HEK293 (cell line): Measurements from ENCODE around the gene CORO2B.

Experiments
- EGR2 ChIP-seq: fragments of 450-650 bp; formaldehyde crosslinking; IDR thresholded peaks from 2 replicates; pipeline ENCODE4 v1.5.1; 2016; ENCODE audit warnings: low read depth, missing biosample characterization, missing genetic modification characterization
- GLIS2 ChIP-seq: fragments of 450-650 bp; formaldehyde crosslinking; IDR thresholded peaks from 2 replicates; pipeline ENCODE4 v1.5.1; 2016; ENCODE audit warnings: missing biosample characterization, missing genetic modification characterization
- KLF16 ChIP-seq: fragments of 450-650 bp; formaldehyde crosslinking; IDR thresholded peaks from 2 replicates; pipeline ENCODE4 v1.5.1; 2017; ENCODE audit warnings: missing biosample characterization, missing genetic modification characterization
- SALL2 ChIP-seq: fragments of 450-650 bp; formaldehyde crosslinking; IDR thresholded peaks from 2 replicates; pipeline ENCODE4 v1.5.0; 2017; ENCODE audit warnings: missing biosample characterization, mild to moderate bottlenecking, missing genetic modification characterization, borderline replicate concordance
- YY2 ChIP-seq: fragments of 450-650 bp; formaldehyde crosslinking; IDR thresholded peaks from 2 replicates; pipeline ENCODE4 v1.5.1; 2016; ENCODE audit warnings: missing biosample characterization, missing genetic modification characterization
- ZBTB48 ChIP-seq: fragments of 450-650 bp; formaldehyde crosslinking; IDR thresholded peaks from 2 replicates; pipeline ENCODE4 v1.5.1; 2016; ENCODE audit warnings: missing biosample characterization, missing genetic modification characterization
- ZFHX2 ChIP-seq: fragments of 450-650 bp; formaldehyde crosslinking; conservative IDR thresholded peaks from 2 replicates; pipeline ENCODE4 v1.5.1; 2016; ENCODE audit warnings: missing biosample characterization, missing genetic modification characterization
- ZNF19 ChIP-seq: fragments of 450-650 bp; formaldehyde crosslinking; IDR thresholded peaks from 2 replicates; pipeline ENCODE4; 2016; ENCODE audit warnings: missing biosample characterization, missing genetic modification characterization, low read depth
- ZNF248 ChIP-seq: fragments of 450-650 bp; formaldehyde crosslinking; IDR thresholded peaks from 2 replicates; pipeline ENCODE4 v1.5.1; 2017; ENCODE audit warnings: missing biosample characterization, missing genetic modification characterization
- ZNF350 ChIP-seq: fragments of 450-650 bp; formaldehyde crosslinking; IDR thresholded peaks from 2 replicates; pipeline ENCODE4 v1.5.0; 2017; ENCODE audit warnings: missing biosample characterization, mild to moderate bottlenecking, missing genetic modification characterization
- ZNF394 ChIP-seq: fragments of 450-650 bp; formaldehyde crosslinking; IDR thresholded peaks from 2 replicates; pipeline ENCODE4 v1.5.1; 2016; ENCODE audit warnings: missing biosample characterization, missing genetic modification characterization, mild to moderate bottlenecking, moderate library complexity, borderline replicate concordance
- ZNF514 ChIP-seq: fragments of 450-650 bp; formaldehyde crosslinking; IDR thresholded peaks from 2 replicates; pipeline ENCODE4 v1.5.1; 2016; ENCODE audit warnings: missing biosample characterization, missing genetic modification characterization
- ZNF529 ChIP-seq: fragments of 450-650 bp; formaldehyde crosslinking; IDR thresholded peaks from 2 replicates; pipeline ENCODE4 v1.5.1; 2017; ENCODE audit warnings: missing genetic modification characterization, missing biosample characterization; ENCODE audit not compliant: insufficient replicate concordance
- ZNF544 ChIP-seq: fragments of 450-650 bp; formaldehyde crosslinking; IDR thresholded peaks from 2 replicates; pipeline ENCODE4 v1.5.0; 2017; ENCODE audit warnings: missing biosample characterization, missing genetic modification characterization
- ZNF555 ChIP-seq: fragments of 450-650 bp; formaldehyde crosslinking; conservative IDR thresholded peaks from 2 replicates; pipeline ENCODE4 v1.5.1; 2017; ENCODE audit warnings: missing biosample characterization, mild to moderate bottlenecking, missing genetic modification characterization, inconsistent platforms
- ZNF626 ChIP-seq: fragments of 450-650 bp; sonication (Bioruptor Pico); formaldehyde crosslinking; IDR thresholded peaks from 2 replicates; pipeline ENCODE4 v1.5.1; 2018; ENCODE audit warnings: missing biosample characterization, missing genetic modification characterization, inconsistent platforms
- ZNF660 ChIP-seq: fragments of 450-650 bp; IDR thresholded peaks from 2 replicates; pipeline ENCODE4 v1.5.1; 2018; ENCODE audit warnings: missing biosample characterization, mild to moderate bottlenecking, missing genetic modification characterization
- ZNF664 ChIP-seq: fragments of 450-650 bp; formaldehyde crosslinking; IDR thresholded peaks from 2 replicates; pipeline ENCODE4 v1.5.1; 2016; ENCODE audit warnings: missing biosample characterization, missing genetic modification characterization
- ZNF785 ChIP-seq: fragments of 450-650 bp; formaldehyde crosslinking; IDR thresholded peaks from 2 replicates; pipeline ENCODE4 v1.5.1; 2016; ENCODE audit warnings: missing biosample characterization, missing genetic modification characterization
- TF ChIP-seq, protein P1 (sequence below): fragments of 450-650 bp; formaldehyde crosslinking; conservative IDR thresholded peaks from 2 replicates; pipeline ENCODE4 v1.5.1; 2016; ENCODE audit warnings: low read depth, missing biosample characterization, missing genetic modification characterization
- TF ChIP-seq, protein P2 (sequence below): fragments of 450-650 bp; formaldehyde crosslinking; IDR thresholded peaks from 2 replicates; pipeline ENCODE4 v1.5.1; 2016; ENCODE audit warnings: missing biosample characterization, missing genetic modification characterization
- TF ChIP-seq, protein P3 (sequence below): fragments of 450-650 bp; formaldehyde crosslinking; IDR thresholded peaks from 2 replicates; pipeline ENCODE4 v1.5.1; 2016; ENCODE audit warnings: missing biosample characterization, missing genetic modification characterization, borderline replicate concordance
- TF ChIP-seq, protein P4 (sequence below): fragments of 450-650 bp; formaldehyde crosslinking; IDR thresholded peaks from 2 replicates; pipeline ENCODE4 v1.5.1; 2017; ENCODE audit warnings: missing biosample characterization, missing genetic modification characterization
- TF ChIP-seq, protein P5 (sequence below): fragments of 450-650 bp; formaldehyde crosslinking; IDR thresholded peaks from 2 replicates; pipeline ENCODE4; 2016; ENCODE audit warnings: missing biosample characterization, missing genetic modification characterization
- TF ChIP-seq, protein P6 (sequence below): fragments of 450-650 bp; formaldehyde crosslinking; conservative IDR thresholded peaks from 2 replicates; pipeline ENCODE4 v1.5.1; 2016; ENCODE audit warnings: low read depth, missing biosample characterization, missing genetic modification characterization

CORO2B gene

DNA sequence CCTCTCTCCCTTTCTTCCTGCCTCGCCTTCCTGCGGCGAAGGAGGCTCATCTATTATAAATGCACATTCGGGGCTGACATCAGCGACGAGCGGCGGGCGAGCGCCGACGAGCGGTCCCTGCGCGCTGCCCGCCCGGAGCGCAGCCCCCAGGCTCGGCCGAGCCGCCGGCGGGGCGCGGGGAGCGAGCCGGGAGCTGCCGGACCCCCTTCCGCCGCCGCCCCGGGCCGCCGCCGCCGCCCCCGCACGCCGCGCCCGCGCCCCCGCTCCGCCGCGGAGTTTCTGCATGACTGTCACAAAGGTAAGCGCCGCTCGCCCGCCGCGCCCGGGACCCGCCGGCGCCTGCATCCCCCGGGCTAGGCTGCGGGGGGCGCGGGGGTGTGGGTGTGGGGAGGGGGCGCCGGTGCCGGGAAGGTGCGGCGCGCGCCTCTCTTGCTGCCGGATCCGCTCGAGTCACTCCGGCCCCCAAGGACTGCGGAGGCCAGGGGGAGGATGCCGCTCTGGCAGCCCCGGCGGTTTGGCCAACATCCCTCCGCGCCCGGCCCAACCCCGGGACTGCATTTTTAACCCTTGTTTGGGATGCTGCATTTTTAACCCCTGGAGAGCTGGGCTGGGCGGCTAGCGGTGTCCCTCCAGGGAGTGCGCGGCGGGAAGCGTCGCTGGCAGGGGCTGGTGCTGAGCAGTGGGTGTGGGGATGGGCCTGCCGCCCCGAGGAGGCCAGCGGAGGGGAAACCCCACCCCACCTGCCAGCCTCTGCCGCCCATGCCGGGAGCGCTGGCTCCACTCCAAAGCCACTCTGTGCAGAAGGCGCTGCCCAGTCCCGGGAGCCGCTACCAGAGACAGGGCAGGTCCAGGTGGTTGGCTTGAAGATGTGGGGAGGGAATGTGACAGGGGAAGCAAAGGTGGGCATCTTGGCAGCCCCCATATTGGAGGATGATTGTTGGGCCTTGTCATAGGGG lies at the start of gene CORO2B (continued):
- TF ChIP-seq, protein P1, sequence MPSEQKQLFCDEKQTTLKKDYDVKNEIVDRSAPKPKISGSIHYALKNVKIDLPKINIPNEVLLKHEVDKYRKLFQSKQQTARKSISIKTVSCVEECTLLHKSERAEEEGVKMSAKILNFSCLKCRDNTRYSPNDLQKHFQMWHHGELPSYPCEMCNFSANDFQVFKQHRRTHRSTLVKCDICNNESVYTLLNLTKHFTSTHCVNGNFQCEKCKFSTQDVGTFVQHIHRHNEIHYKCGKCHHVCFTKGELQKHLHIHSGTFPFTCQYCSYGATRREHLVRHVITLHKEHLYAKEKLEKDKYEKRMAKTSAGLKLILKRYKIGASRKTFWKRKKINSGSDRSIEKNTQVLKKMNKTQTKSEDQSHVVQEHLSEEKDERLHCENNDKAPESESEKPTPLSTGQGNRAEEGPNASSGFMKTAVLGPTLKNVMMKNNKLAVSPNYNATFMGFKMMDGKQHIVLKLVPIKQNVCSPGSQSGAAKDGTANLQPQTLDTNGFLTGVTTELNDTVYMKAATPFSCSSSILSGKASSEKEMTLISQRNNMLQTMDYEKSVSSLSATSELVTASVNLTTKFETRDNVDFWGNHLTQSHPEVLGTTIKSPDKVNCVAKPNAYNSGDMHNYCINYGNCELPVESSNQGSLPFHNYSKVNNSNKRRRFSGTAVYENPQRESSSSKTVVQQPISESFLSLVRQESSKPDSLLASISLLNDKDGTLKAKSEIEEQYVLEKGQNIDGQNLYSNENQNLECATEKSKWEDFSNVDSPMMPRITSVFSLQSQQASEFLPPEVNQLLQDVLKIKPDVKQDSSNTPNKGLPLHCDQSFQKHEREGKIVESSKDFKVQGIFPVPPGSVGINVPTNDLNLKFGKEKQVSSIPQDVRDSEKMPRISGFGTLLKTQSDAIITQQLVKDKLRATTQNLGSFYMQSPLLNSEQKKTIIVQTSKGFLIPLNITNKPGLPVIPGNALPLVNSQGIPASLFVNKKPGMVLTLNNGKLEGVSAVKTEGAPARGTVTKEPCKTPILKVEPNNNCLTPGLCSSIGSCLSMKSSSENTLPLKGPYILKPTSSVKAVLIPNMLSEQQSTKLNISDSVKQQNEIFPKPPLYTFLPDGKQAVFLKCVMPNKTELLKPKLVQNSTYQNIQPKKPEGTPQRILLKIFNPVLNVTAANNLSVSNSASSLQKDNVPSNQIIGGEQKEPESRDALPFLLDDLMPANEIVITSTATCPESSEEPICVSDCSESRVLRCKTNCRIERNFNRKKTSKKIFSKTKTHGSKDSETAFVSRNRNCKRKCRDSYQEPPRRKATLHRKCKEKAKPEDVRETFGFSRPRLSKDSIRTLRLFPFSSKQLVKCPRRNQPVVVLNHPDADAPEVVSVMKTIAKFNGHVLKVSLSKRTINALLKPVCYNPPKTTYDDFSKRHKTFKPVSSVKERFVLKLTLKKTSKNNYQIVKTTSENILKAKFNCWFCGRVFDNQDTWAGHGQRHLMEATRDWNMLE (tag by site-specific recombination): no peak; the same call in 1 of the 2 replicates
- TF ChIP-seq ZNF664 (tag by site-specific recombination) (no peak), ZNF19 (tag by site-specific recombination) (no peak), ZNF248 (no peak), ZNF555 (tag by site-specific recombination) (no peak), ZNF785 (tag by site-specific recombination) (peak; percentile 76; the same call in 1 of the 2 replicates), SALL2 (tag by site-specific recombination) (no peak), ZNF350 (tag by site-specific recombination) (no peak), ZFHX2 (tag by site-specific recombination) (peak; percentile 94), ZBTB48 (peak; percentile 87), ZNF544 (no peak), YY2 (no peak), GLIS2 (peak; percentile 98), ZNF394 (tag by site-specific recombination) (peak; percentile 30; the same call in 1 of the 2 replicates), KLF16 (tag by site-specific recombination) (peak; percentile 96), ZNF626 (tag by site-specific recombination) (no peak), ZNF514 (tag by site-specific recombination) (no peak), ZNF660 (tag by site-specific recombination) (0 out of 2 replicates have a peak, but pooled peaks have one; percentile 26), EGR2 (tag by site-specific recombination) (peak; percentile 87), ZNF529 (no peak)
- TF ChIP-seq, protein P2, sequence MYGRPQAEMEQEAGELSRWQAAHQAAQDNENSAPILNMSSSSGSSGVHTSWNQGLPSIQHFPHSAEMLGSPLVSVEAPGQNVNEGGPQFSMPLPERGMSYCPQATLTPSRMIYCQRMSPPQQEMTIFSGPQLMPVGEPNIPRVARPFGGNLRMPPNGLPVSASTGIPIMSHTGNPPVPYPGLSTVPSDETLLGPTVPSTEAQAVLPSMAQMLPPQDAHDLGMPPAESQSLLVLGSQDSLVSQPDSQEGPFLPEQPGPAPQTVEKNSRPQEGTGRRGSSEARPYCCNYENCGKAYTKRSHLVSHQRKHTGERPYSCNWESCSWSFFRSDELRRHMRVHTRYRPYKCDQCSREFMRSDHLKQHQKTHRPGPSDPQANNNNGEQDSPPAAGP (tag by site-specific recombination): peak; percentile 95
- TF ChIP-seq, protein P3, sequence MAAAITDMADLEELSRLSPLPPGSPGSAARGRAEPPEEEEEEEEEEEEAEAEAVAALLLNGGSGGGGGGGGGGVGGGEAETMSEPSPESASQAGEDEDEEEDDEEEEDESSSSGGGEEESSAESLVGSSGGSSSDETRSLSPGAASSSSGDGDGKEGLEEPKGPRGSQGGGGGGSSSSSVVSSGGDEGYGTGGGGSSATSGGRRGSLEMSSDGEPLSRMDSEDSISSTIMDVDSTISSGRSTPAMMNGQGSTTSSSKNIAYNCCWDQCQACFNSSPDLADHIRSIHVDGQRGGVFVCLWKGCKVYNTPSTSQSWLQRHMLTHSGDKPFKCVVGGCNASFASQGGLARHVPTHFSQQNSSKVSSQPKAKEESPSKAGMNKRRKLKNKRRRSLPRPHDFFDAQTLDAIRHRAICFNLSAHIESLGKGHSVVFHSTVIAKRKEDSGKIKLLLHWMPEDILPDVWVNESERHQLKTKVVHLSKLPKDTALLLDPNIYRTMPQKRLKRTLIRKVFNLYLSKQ (tag by site-specific recombination): no peak
- TF ChIP-seq, protein P4, sequence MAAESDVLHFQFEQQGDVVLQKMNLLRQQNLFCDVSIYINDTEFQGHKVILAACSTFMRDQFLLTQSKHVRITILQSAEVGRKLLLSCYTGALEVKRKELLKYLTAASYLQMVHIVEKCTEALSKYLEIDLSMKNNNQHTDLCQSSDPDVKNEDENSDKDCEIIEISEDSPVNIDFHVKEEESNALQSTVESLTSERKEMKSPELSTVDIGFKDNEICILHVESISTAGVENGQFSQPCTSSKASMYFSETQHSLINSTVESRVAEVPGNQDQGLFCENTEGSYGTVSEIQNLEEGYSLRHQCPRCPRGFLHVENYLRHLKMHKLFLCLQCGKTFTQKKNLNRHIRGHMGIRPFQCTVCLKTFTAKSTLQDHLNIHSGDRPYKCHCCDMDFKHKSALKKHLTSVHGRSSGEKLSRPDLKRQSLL (tag by site-specific recombination): no peak
- TF ChIP-seq, protein P5, sequence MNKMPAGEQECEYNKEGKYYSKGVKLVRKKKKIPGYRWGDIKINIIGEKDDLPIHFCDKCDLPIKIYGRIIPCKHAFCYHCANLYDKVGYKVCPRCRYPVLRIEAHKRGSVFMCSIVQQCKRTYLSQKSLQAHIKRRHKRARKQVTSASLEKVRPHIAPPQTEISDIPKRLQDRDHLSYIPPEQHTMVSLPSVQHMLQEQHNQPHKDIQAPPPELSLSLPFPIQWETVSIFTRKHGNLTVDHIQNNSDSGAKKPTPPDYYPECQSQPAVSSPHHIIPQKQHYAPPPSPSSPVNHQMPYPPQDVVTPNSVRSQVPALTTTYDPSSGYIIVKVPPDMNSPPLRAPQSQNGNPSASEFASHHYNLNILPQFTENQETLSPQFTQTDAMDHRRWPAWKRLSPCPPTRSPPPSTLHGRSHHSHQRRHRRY (tag by site-specific recombination): no peak
- TF ChIP-seq, protein P6, sequence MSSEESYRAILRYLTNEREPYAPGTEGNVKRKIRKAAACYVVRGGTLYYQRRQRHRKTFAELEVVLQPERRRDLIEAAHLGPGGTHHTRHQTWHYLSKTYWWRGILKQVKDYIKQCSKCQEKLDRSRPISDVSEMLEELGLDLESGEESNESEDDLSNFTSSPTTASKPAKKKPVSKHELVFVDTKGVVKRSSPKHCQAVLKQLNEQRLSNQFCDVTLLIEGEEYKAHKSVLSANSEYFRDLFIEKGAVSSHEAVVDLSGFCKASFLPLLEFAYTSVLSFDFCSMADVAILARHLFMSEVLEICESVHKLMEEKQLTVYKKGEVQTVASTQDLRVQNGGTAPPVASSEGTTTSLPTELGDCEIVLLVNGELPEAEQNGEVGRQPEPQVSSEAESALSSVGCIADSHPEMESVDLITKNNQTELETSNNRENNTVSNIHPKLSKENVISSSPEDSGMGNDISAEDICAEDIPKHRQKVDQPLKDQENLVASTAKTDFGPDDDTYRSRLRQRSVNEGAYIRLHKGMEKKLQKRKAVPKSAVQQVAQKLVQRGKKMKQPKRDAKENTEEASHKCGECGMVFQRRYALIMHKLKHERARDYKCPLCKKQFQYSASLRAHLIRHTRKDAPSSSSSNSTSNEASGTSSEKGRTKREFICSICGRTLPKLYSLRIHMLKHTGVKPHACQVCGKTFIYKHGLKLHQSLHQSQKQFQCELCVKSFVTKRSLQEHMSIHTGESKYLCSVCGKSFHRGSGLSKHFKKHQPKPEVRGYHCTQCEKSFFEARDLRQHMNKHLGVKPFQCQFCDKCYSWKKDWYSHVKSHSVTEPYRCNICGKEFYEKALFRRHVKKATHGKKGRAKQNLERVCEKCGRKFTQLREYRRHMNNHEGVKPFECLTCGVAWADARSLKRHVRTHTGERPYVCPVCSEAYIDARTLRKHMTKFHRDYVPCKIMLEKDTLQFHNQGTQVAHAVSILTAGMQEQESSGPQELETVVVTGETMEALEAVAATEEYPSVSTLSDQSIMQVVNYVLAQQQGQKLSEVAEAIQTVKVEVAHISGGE (tag by site-specific recombination): no peak
